Heart left ventricle (tissue), 16 donors: ENCODE results near the gene SLC6A9. TPM values are rescaled to one million over a fixed set of nuclear protein-coding genes. Genes with fewer than 3 reads are reported as not detected.

Source experiments
- ATAC-seq, 4 donors: fragments of 200-7000 bp; cut with Tn5 transposase; one replicate each; pipeline ENCODE4 v1.9.1; 2020 to 2022; ENCODE audit warnings: moderate library complexity in 4 of 4, mild to moderate bottlenecking in 3 of 4, moderate number of reproducible peaks in 1 of 4
- DNase-seq, 5 donors: peaks; one replicate each; pipeline ENCODE4 v3.0.0-alpha.2; 2020
- H3K27ac ChIP-seq, 12 donors: fragments of 200-600 bp; sonication (generic) in 4 of 12; one replicate each; pipeline versions ENCODE4 v1.5.0 to v1.8.0; 2016 to 2022; ENCODE audit warnings: mild to moderate bottlenecking in 2 of 12
- H3K27me3 ChIP-seq, 9 donors: fragments of 200-600 bp; sonication (generic) in 2 of 9; one replicate each; pipeline versions ENCODE4 v1.5.1 to v1.8.0; 2016 to 2022; ENCODE audit warnings: mild to moderate bottlenecking in 3 of 9
- H3K36me3 ChIP-seq, 9 donors: fragments of 200-600 bp; sonication (generic) in 2 of 9; one replicate each; pipeline versions ENCODE4 v1.5.0 to v1.8.0; 2018 to 2022; ENCODE audit warnings: mild to moderate bottlenecking in 2 of 9
- H3K4me1 ChIP-seq, 12 donors: fragments of 200-600 bp; sonication (generic) in 4 of 12; one replicate each; pipeline versions ENCODE4 v1.5.0 to v1.8.0; 2016 to 2022; ENCODE audit warnings: mild to moderate bottlenecking in 3 of 12
- H3K4me3 ChIP-seq, 12 donors: fragments of 200-600 bp; sonication (generic) in 4 of 12; one replicate each; pipeline versions ENCODE4 v1.5.0 to v1.8.0; 2017 to 2022; ENCODE audit warnings: mild to moderate bottlenecking in 9 of 12, moderate library complexity in 4 of 12
- H3K9me3 ChIP-seq, 12 donors: fragments of 200-600 bp; sonication (generic) in 4 of 12; one replicate each; pipeline versions ENCODE4 v1.5.0 to v1.8.0; 2016 to 2022; ENCODE audit warnings: mild to moderate bottlenecking in 1 of 12
- CTCF ChIP-seq, 12 donors: fragments of 200-600 bp; sonication (generic) in 4 of 12; IDR thresholded peaks; one replicate each; pipeline versions ENCODE4 v1.5.0 to v1.8.0; 2018 to 2022; ENCODE audit warnings: antibody characterized with exemption in 12 of 12, mild to moderate bottlenecking in 5 of 12
- POLR2A ChIP-seq, 2 donors: fragments of 450-650 bp; IDR thresholded peaks; one replicate each; pipeline ENCODE4 v1.6.1; 2017; ENCODE audit warnings: antibody characterized with exemption in 2 of 2, mild to moderate bottlenecking in 2 of 2, moderate library complexity in 2 of 2
- WGBS, 4 donors: extraction: QIAGEN DNeasy Blood & Tissue Kit in 2 of 4; methylation state at CpG; one replicate each; pipeline versions ENCODE4 v1.1.5 to v1.1.7; 2013 to 2018; 5-methylcytosine and 5-hydroxymethylcytosine counted together
- intact Hi-C, 10 donors: fragments of 100-400 bp; cut with DNase I; formaldehyde crosslinking; loops; one replicate each; pipeline versions ENCODE4 v1.11.1 to v1.14.2; 2022
- polyA plus RNA-seq, 2 donors: library from polyadenylated mRNA; stranded (reverse); fragments of 200-250 nt; gene quantifications; one replicate each; pipeline ENCODE4 v1.2.3, GENCODE V29; 2013
- total RNA-seq, 9 donors: library from RNA; depleted of rRNA in 2 of 9; stranded (reverse); fragments of >200 nt in 2 of 9; fragmentation: NEBNext Ultra II Directional in 3 of 9; extraction: Animal tissue kit (Norgen Biotek cat#: 25700) in 3 of 9; gene quantifications; one replicate each; pipeline versions ENCODE4 v1.1.0 to v1.2.4, GENCODE V29; 2016 to 2023
- donor health status: ischemic (EF 13 %, LVEDD 7.1; RV severe dilation, severe dysfunction).
- donor health status: healthy with polysubstance abuse.
- donor health status: DM: no; HTN: yes; CAD: no.
- donor health status: DM: no; HTN: no; CAD: no.
- donor health status: ischemic (EF 25% LVEDD 6.9; RV normal size, moderate dysfunction).
- donor health status: ischemic (EF 25% LVEDD 5.7; RV mildly dilated, moderate dysfunction).
- donor health status: healthy.
- donor health status: DM: yes; HTN: yes; CAD: no.
- donor health status: ischemic (EF 35%, LVEDD 5.7; RV mildly dilated, moderate dysfunction).
- donor health status: nonischemic (EF 11% LVEDD 7.7; RV severe dilation, severe dysfunction).
- donor health status: DM: yes; HTN: yes; CAD: no.
- donor health status: PGD.
- donor health status: ischemic (EF 29% LVEDD 5.4; RV normal size, mild dysfunction).
- donor health status: nonischemic (EF 23%, LVEDD 6.1; RV moderate dilation, normal function).

The SLC6A9 gene
- total and polyA plus RNA-seq, 11 donors, result 0.61 to 2.4 (median 1.1) TPM

GRCh38 chr1:43976045-43976444 is 55.2 kb downstream of the SLC6A9 start:
- TF ChIP-seq CTCF (IDR thresholded peaks at IDR 0.05), result no peak
- TF ChIP-seq POLR2A (IDR thresholded peaks at IDR 0.05), result no peak
- intact Hi-C loops, result no loop called here
- DNase-seq (peak in 1 of 5 donors; percentile 17), ATAC-seq (no peak)
- Histone ChIP-seq H3K27me3 (no peaks in the 10 kb centered on the region), H3K36me3 (peaks cover 0 to 40% (median 27%) of the 10 kb centered on the region in 9 donors), H3K4me1 (peaks cover 3 to 61% (median 45%) of the 10 kb centered on the region in 12 donors), H3K4me3 (peak overlapping the region in 11 of 12 donors; percentile 59 to 93 (median 89)), H3K27ac (peak overlapping the region in 1 of 12 donors; percentile 93), H3K9me3 (no peaks in the 10 kb centered on the region)
- WGBS, 4 donors, result 82 to 90% (median 85%) methylated on average over 4 of the region's 4 CpGs

GRCh38 chr1:43975249-43975961 is 55.9 kb downstream of the SLC6A9 start:
- ATAC-seq, result peak in 3 of 4 donors; percentile 10 to 15 (median 10)
- intact Hi-C loops, result loop anchor here in 2 of 10 donors (2.0 kb wide), 1 partner anchor 29 kb away; the partner anchor contains the start of gene IPO13 (in 2 of the 2)
- WGBS, 4 donors, result 2 to 3% (median 3%) methylated on average over 32 to 34 of the region's 34 CpGs
- Histone ChIP-seq H3K36me3 (peaks cover 0 to 40% (median 27%) of the 10 kb centered on the region in 9 donors), H3K4me3 (peak overlapping the region; percentile 59 to 93 (median 89)), H3K4me1 (peaks cover 4 to 66% (median 51%) of the 10 kb centered on the region in 12 donors), H3K9me3 (no peaks in the 10 kb centered on the region), H3K27ac (peak overlapping the region; percentile 83 to 97 (median 92)), H3K27me3 (no peaks in the 10 kb centered on the region)
- DNase-seq, result peak; percentile 65 to 80 (median 70)
- TF ChIP-seq POLR2A (IDR thresholded peaks at IDR 0.05) (no peak), CTCF (IDR thresholded peaks at IDR 0.05) (no peak)

DNA sequence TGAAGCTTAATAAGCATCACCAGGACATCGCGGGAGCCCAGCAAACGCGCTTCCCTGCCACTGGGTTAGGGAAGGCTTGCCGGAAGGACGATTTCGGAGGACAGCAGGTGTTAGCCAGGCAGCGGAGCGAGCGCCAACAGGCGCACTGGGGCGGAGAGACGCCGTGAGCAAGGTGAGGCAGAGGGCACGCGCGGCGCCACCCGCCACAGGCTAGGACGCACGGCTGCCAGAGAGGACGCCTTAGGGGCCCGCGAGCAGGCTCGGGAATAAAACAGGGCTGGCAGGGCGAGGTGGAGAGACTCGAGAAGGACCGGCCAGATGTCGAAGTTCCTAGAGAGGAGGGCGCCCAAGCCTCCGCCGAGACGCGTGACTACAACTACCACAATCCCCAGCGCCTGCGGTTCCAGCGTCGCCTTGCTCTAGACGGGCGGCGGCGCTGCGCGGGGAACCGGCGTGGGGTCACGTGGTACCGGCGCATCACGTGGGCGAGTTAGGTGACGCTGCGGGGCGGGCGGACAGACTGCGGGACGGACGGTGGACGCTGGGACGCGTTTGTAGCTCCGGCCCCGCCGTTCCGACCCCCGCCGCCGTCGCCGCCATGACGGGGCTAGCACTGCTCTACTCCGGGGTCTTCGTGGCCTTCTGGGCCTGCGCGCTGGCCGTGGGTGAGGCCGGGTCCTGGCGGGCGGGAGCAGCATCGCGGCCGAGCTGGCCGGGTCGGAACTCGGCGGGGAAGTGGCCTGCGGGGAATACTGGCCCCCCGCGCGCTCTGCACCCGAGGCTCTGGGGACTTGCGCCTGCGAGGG is 56.6 kb downstream of the SLC6A9 start, which contains the start of gene ATP6V0B:
TSS of gene ATP6V0B (plus strand) at position 518 of the 806 bp plus-strand sequence. CDS start at position 599, 81 bp downstream.
- peak; percentile 82 to 88 (median 86) for ATAC-seq
- TF ChIP-seq POLR2A (IDR thresholded peaks at IDR 0.05) (peak in 1 of 2 donors; percentile 96), CTCF (IDR thresholded peaks at IDR 0.05) (peak in 8 of 12 donors; percentile 15 to 48 (median 24))
- peaks cover 6 to 61% (median 46%) of the 10 kb centered on the region in 12 donors for H3K4me1 ChIP-seq
- intact Hi-C loops, result loop anchor here in 4 of 10 donors (1.0 to 2.0 kb wide), 2 partner anchors 28 kb away; partner anchors contain the start of gene IPO13 (in 4 of the 4)
- H3K36me3 ChIP-seq, result peaks cover 0 to 40% (median 27%) of the 10 kb centered on the region in 9 donors
- peak within 1 kb of the TSS; percentile 83 to 97 (median 92) for H3K27ac ChIP-seq
- H3K27me3 ChIP-seq, result no peaks in the 10 kb centered on the region
- DNase-seq, result peak; percentile 97 to 98 (median 98)
- 0 to 1% (median 1%) methylated on average over 48 to 93 of the region's 93 CpGs for WGBS, 4 donors
- H3K9me3 ChIP-seq, result no peaks in the 10 kb centered on the region
- peak within 1 kb of the TSS; percentile 59 to 93 (median 89) for H3K4me3 ChIP-seq
